Measurements from ENCODE around the gene DGKQ. TPM values are rescaled to one million over a fixed set of nuclear protein-coding genes. Genes with fewer than 3 reads are reported as not detected.

DGKQ gene
- polyA plus RNA-seq, 2 of the 4 experiments (the other 2 are of a cell fraction): 2.7 to 7.8 TPM

DNA sequence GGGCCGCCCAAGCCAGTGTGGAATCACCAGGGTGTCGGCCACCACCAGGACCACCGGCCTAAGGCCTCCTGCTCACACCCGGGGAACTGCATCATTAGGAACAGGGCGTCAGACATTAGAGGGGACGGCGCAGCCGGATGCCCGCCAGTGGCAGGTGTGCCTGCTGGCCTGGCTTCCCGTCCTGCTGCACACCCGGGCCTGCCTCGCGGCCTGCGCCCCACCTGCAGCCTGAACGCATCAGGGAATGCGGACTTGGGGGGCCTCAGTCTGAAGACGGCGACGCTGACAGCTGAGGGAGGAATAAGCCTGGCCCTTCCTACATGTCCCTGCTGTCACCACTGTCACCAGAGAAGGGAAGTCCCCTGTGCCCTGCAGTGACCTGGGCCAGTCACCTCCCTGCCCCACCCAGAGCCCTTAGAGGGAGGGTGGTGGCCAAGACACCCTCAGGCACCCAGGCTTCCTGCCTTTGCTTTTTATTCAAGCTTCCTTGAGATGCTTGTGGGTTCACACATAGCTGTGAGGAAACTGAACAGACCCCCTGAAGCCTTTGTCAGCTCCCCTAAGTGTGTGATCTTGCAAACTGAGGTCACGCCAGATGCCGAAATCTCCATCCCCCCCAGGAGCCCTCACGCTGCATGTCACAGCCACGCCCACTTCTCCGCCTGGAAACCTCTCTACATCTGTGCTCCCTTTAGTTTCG, 3.2 kb downstream of the DGKQ start:
- 89% methylated on average over 13 of the region's 25 CpGs for WGBS (ENCODE audit: missing lambda C conversion rate)
- Histone ChIP-seq H3K4me3 (no peak overlapping the region), H3K4me1 (peaks cover 14% of the 10 kb centered on the region; the same call in 2 of the 3 replicates), H3K4me2 (no peak overlapping the region), H3K27ac (no peak overlapping the region), H3K9me3 (no peaks in the 10 kb centered on the region)
- ChIA-PET POLR2A (no interaction called here), CTCF (interaction anchor here (0.7 to 1.2 kb wide), 2 partner anchors 17 to 228 kb away, joined by 3 read pairs; partner anchors contain the start of gene IDUA)
- DNase-seq (ENCODE audit: low read depth in 1 of 2, low spot score in 1 of 2) (no peak), ATAC-seq (no peak), FAIRE-seq (no peak)
- TF ChIP-seq MAZ (IDR thresholded peaks at IDR 0.05; ENCODE audit: borderline replicate concordance, low read depth, low read length): no peak
- TF ChIP-seq SREBF2 (IDR thresholded peaks at IDR 0.05): no peak
- no peak for TF ChIP-seq SMC3 (IDR thresholded peaks at IDR 0.05)
- TF ChIP-seq HOXB5 (CRISPR knock-in tag; IDR thresholded peaks at IDR 0.05): no peak
- TF ChIP-seq KDM1A (IDR thresholded peaks at IDR 0.05; ENCODE audit: low read depth): no peak

DNA sequence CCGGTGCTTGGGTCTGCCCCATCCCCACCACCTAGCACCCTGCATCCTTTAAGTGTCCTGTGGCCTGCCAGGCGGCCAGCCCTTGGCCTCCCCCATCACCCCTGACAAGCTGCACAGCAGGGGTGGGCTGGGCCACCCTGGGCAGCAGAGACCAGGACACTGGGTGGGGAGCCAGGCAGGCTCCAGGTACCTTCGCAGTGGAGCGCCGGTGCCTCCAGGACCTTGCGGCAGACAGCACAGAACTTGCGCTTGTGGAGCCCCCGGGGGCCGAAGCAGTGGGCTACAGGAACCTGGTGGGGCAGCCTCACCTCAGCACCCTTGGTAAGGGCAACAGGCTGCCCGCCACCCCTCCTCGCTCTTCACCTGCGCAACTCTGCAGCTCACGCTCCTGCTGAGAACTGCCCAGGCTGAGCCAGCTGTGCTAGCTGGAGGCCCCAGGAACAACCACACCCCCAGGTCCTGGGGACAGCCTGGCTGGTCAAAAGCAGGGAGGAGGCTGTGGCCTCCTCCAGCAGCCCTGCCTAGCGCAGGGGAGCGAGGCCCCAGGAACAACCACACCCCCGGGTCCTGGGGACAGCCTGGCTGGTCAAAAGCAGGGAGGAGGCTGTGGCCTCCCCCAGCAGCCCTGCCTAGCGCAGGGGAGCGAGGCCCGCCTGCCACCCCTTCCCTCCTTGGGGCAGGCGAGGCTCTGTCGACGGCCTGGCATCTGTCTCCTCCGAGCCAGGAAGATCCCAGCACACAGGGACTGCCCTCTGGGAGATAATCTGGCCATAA, 4.6 kb downstream of the DGKQ start:
- no peak for DNase-seq (ENCODE audit: low read depth in 1 of 2, low spot score in 1 of 2)
- no peak overlapping the region for H3K4me2 ChIP-seq
- 100% methylated on average over 5 of the region's 23 CpGs for WGBS (ENCODE audit: missing lambda C conversion rate)
- H3K4me1 ChIP-seq: peaks cover 11% of the 10 kb centered on the region; the same call in 2 of the 3 replicates
- POLR2A ChIA-PET: no interaction called here
- no peak overlapping the region for H3K4me3 ChIP-seq
- ATAC-seq: no peak
- FAIRE-seq: no peak
- H3K27ac ChIP-seq: no peak overlapping the region
- no peaks in the 10 kb centered on the region for H3K9me3 ChIP-seq
- CTCF ChIA-PET: no interaction called here
- TF ChIP-seq, protein P1, sequence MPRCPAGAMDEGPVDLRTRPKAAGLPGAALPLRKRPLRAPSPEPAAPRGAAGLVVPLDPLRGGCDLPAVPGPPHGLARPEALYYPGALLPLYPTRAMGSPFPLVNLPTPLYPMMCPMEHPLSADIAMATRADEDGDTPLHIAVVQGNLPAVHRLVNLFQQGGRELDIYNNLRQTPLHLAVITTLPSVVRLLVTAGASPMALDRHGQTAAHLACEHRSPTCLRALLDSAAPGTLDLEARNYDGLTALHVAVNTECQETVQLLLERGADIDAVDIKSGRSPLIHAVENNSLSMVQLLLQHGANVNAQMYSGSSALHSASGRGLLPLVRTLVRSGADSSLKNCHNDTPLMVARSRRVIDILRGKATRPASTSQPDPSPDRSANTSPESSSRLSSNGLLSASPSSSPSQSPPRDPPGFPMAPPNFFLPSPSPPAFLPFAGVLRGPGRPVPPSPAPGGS (IDR thresholded peaks at IDR 0.05): no peak

DNA sequence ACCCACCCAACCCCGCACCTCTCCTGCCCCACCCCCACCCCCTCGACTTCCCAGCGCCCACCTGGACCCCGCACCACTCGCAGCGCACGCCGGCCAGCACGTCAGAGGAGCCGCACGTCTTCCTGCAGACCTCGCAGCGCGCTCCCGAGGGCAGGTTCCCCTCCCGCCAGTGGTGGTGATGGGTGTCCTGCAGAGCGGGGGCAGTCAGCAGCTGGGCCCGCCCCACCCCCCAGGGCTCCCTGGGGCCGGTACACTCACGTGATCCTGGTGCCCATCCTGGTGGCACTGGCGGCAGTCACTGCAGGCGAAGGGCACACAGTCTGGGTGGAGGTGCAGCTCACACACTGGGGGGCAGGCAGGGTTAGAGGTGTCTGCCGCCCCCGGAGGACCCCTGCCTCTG, 5.1 kb downstream of the DGKQ start:
- ChIA-PET CTCF (no interaction called here), POLR2A (no interaction called here)
- WGBS (ENCODE audit: missing lambda C conversion rate): no CpG with 5 or more reads among the region's 24 CpGs
- H3K4me3 ChIP-seq: no peak overlapping the region
- no peak for FAIRE-seq
- no peak for ATAC-seq
- H3K27ac ChIP-seq: no peak overlapping the region
- TF ChIP-seq NFE2L2 (conservative IDR thresholded peaks at IDR 0.05; ENCODE audit: low read length): no peak
- no peak for TF ChIP-seq PHF8 (IDR thresholded peaks at IDR 0.05; ENCODE audit: borderline replicate concordance, low read depth)
- no peak for TF ChIP-seq ZC3H11A (IDR thresholded peaks at IDR 0.05)
- TF ChIP-seq JUN (IDR thresholded peaks at IDR 0.05): no peak
- no peak for TF ChIP-seq KDM5A (IDR thresholded peaks at IDR 0.05)
- no peak for TF ChIP-seq POLR2AphosphoS2 (conservative IDR thresholded peaks at IDR 0.05; ENCODE audit: low read length)
- no peak for TF ChIP-seq MYC (IDR thresholded peaks at IDR 0.05; ENCODE audit: borderline replicate concordance, low read length)
- TF ChIP-seq CHD2 (IDR thresholded peaks at IDR 0.05; ENCODE audit: low read length, partially characterized antibody): no peak
- no peak for TF ChIP-seq KDM1A (IDR thresholded peaks at IDR 0.05; ENCODE audit: low read depth)
- H3K9me3 ChIP-seq: no peaks in the 10 kb centered on the region
- H3K4me2 ChIP-seq: no peak overlapping the region
- no peak for DNase-seq (ENCODE audit: low read depth in 1 of 2, low spot score in 1 of 2)
- peaks cover 10% of the 10 kb centered on the region; the same call in 2 of the 3 replicates for H3K4me1 ChIP-seq

DNA sequence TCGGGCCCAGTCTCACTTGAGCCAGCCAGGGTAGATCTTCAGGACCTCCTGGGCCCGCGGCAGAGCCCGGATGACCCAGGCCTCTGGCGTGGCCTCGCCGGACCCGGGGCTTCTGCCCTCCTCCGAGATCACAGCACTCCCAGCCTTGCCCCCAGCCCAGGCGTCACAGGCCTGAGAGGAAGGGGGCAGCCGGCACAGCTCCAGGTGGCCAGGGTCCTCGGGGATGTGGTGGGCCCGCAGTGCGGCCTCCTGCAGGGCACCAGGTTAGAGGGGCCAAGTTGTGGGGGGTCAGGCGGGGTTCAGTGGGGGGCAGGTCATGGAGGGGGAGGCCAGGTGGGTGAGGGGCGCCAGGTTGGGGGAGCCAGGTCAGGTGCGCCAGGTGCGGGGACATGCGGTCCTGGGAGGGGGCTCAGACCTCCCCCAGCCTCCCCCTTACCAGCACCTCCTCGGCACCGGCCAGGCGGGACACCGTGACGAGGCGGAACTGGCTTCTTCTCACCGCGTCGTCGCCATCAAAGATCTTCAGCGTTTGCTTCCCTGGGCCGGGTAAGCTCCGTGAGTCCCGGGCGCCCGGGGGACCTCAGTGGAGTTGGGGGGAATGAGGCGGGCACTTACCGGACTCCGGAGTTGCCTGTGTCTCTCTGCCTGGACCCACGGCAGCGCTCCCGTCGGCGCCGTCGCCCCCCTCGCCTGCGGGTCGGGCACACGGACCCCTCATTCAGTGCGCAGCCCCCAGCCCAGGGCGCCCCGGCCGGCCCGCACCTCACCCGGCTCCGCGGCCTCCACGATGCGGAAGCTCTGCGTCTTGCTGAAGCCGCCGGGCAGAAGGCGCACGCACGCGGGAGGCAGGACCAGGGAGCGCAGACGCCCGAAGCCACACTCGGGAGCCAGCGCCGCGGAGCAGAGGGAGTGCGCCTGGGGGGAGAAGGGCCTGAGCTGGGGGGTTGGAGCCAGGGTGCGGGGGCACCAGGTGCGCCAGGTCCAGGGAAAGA, 6.0 kb downstream of the DGKQ start:
- WGBS (ENCODE audit: missing lambda C conversion rate): 93% methylated on average over 10 of the region's 76 CpGs
- Histone ChIP-seq H3K4me3 (no peak overlapping the region), H3K9me3 (no peaks in the 10 kb centered on the region), H3K4me1 (peaks cover 9% of the 10 kb centered on the region; the same call in 2 of the 3 replicates), H3K27ac (no peak overlapping the region), H3K4me2 (no peak overlapping the region)
- POLR2A ChIA-PET: no interaction called here
- no peak for ATAC-seq
- CTCF ChIA-PET: interaction anchor here (0.8 to 1.6 kb wide), 2 partner anchors 19 to 32 kb away, joined by 3 to 4 read pairs; partner anchors contain the start of gene IDUA
- DNase-seq (ENCODE audit: low read depth in 1 of 2, low spot score in 1 of 2): no peak
- no peak for FAIRE-seq
- no peak for TF ChIP-seq TFCP2L1 (CRISPR knock-in tag; IDR thresholded peaks at IDR 0.05)
- TF ChIP-seq, protein P2, sequence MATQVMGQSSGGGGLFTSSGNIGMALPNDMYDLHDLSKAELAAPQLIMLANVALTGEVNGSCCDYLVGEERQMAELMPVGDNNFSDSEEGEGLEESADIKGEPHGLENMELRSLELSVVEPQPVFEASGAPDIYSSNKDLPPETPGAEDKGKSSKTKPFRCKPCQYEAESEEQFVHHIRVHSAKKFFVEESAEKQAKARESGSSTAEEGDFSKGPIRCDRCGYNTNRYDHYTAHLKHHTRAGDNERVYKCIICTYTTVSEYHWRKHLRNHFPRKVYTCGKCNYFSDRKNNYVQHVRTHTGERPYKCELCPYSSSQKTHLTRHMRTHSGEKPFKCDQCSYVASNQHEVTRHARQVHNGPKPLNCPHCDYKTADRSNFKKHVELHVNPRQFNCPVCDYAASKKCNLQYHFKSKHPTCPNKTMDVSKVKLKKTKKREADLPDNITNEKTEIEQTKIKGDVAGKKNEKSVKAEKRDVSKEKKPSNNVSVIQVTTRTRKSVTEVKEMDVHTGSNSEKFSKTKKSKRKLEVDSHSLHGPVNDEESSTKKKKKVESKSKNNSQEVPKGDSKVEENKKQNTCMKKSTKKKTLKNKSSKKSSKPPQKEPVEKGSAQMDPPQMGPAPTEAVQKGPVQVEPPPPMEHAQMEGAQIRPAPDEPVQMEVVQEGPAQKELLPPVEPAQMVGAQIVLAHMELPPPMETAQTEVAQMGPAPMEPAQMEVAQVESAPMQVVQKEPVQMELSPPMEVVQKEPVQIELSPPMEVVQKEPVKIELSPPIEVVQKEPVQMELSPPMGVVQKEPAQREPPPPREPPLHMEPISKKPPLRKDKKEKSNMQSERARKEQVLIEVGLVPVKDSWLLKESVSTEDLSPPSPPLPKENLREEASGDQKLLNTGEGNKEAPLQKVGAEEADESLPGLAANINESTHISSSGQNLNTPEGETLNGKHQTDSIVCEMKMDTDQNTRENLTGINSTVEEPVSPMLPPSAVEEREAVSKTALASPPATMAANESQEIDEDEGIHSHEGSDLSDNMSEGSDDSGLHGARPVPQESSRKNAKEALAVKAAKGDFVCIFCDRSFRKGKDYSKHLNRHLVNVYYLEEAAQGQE (IDR thresholded peaks at IDR 0.05): no peak
- TF ChIP-seq PHF8 (IDR thresholded peaks at IDR 0.05; ENCODE audit: borderline replicate concordance, low read depth): no peak
- no peak for TF ChIP-seq ZSCAN20 (CRISPR knock-in tag; IDR thresholded peaks at IDR 0.05)
- TF ChIP-seq HOXB13 (CRISPR knock-in tag; IDR thresholded peaks at IDR 0.05; ENCODE audit: low read depth): no peak
- TF ChIP-seq, protein P3, sequence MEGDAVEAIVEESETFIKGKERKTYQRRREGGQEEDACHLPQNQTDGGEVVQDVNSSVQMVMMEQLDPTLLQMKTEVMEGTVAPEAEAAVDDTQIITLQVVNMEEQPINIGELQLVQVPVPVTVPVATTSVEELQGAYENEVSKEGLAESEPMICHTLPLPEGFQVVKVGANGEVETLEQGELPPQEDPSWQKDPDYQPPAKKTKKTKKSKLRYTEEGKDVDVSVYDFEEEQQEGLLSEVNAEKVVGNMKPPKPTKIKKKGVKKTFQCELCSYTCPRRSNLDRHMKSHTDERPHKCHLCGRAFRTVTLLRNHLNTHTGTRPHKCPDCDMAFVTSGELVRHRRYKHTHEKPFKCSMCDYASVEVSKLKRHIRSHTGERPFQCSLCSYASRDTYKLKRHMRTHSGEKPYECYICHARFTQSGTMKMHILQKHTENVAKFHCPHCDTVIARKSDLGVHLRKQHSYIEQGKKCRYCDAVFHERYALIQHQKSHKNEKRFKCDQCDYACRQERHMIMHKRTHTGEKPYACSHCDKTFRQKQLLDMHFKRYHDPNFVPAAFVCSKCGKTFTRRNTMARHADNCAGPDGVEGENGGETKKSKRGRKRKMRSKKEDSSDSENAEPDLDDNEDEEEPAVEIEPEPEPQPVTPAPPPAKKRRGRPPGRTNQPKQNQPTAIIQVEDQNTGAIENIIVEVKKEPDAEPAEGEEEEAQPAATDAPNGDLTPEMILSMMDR (IDR thresholded peaks at IDR 0.05): no peak

All from A549 (cell line).